NCI-H446 (cell line): ENCODE measurements around the gene CLGN.
"Not testable (repeated sequence)": the region's sequence is repeated elsewhere in the genome, so short reads cannot be mapped to it uniquely, and the experiment has no call there.

Experiments used
- DNase-seq, 2 experiments: peaks; one replicate each; lab custom pipeline; 2025; lab: John Stamatoyannopoulos, UW

Gene CLGN

GRCh38 chr4:140427106-140427918 is at the start of gene CLGN:
Gene CLGN, minus strand, starts transcription at chr4:140427648. Its CDS starts 14,570 bp downstream, at chr4:140413078.
- peak; percentile 27 to 84 for DNase-seq

GRCh38 chr4:140472156-140472555 is 44.7 kb upstream of the CLGN start:
- no peak for DNase-seq

GRCh38 chr4:140469791-140470733 is 42.6 kb upstream of the CLGN start:
- DNase-seq: no peak

GRCh38 chr4:140466146-140466545 is 38.7 kb upstream of the CLGN start:
- no peak for DNase-seq

GRCh38 chr4:140463614-140464013 is 36.2 kb upstream of the CLGN start:
- no peak for DNase-seq

- DNase-seq: no peak
Measured at GRCh38 chr4:140463182-140463581, 35.7 kb upstream of the CLGN start.

- no peak for DNase-seq
Measured at GRCh38 chr4:140450352-140450751, 22.9 kb upstream of the CLGN start.

GRCh38 chr4:140448830-140449229 is 21.4 kb upstream of the CLGN start:
- peak in 1 of 2 experiments; percentile 16 for DNase-seq

- no peak for DNase-seq
Measured at GRCh38 chr4:140448162-140448561, 20.7 kb upstream of the CLGN start.

- DNase-seq: not testable (repeated sequence)
Measured at GRCh38 chr4:140444347-140444746, 16.9 kb upstream of the CLGN start.

- no peak for DNase-seq
Measured at GRCh38 chr4:140439644-140440142, 12.2 kb upstream of the CLGN start.

GRCh38 chr4:140427919-140428471 is 547 bp upstream of the CLGN start:
- no peak for DNase-seq

GRCh38 chr4:140426610-140427105 is 790 bp downstream of the CLGN start:
- DNase-seq: peak in 1 of 2 experiments; percentile 39

GRCh38 chr4:140423106-140423505 is 4.3 kb downstream of the CLGN start:
- DNase-seq: no peak

GRCh38 chr4:140413130-140413969 is 14.1 kb downstream of the CLGN start:
- DNase-seq: not testable (repeated sequence)

GRCh38 chr4:140408974-140409373 is 18.5 kb downstream of the CLGN start:
- DNase-seq: no peak

- DNase-seq: no peak
Measured at GRCh38 chr4:140406292-140406691, 21.2 kb downstream of the CLGN start.

GRCh38 chr4:140400111-140400510 is 27.3 kb downstream of the CLGN start:
- no peak for DNase-seq

- DNase-seq: no peak
Measured at GRCh38 chr4:140395668-140396067, 31.8 kb downstream of the CLGN start.

GRCh38 chr4:140388015-140388414 is 39.4 kb downstream of the CLGN start:
- DNase-seq: no peak

GRCh38 chr4:140382732-140383131 is 44.7 kb downstream of the CLGN start:
- DNase-seq: no peak
